PC-9 (cell line): ENCODE measurements around the gene CST7.

Experiments
- EZH2 ChIP-seq: fragments of 200-600 bp; sonication (generic); IDR thresholded peaks from 2 replicates; pipeline ENCODE4 v1.8.0; 2017; ENCODE audit warnings: antibody characterized with exemption, low read depth
- TF ChIP-seq, protein P1 (sequence below): fragments of 200-600 bp; sonication (generic); conservative IDR thresholded peaks from 2 replicates; pipeline ENCODE4 v1.6.1; 2017; ENCODE audit warnings: mixed run types, antibody characterized with exemption, mild to moderate bottlenecking, moderate library complexity

DNA sequence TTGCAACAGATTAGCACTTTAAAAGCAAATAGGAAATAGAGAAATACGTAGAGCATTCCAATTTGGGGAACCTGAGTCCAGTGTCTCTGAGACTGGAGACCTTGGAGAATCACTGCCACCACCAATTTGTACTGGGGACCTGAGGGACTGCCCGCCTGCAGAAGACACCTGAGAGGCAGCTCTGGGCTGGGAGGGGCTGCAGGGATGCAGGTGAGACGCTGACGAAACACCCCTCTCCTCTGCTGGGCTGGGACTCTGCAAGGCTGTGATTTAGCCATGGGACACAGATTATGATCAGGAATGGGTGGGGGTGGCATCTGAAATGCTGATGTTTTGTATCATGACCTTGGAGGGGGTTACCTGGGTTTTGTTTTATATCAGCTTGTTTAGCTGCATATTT is 50.5 kb downstream of the CST7 start:
- TF ChIP-seq, protein P1, sequence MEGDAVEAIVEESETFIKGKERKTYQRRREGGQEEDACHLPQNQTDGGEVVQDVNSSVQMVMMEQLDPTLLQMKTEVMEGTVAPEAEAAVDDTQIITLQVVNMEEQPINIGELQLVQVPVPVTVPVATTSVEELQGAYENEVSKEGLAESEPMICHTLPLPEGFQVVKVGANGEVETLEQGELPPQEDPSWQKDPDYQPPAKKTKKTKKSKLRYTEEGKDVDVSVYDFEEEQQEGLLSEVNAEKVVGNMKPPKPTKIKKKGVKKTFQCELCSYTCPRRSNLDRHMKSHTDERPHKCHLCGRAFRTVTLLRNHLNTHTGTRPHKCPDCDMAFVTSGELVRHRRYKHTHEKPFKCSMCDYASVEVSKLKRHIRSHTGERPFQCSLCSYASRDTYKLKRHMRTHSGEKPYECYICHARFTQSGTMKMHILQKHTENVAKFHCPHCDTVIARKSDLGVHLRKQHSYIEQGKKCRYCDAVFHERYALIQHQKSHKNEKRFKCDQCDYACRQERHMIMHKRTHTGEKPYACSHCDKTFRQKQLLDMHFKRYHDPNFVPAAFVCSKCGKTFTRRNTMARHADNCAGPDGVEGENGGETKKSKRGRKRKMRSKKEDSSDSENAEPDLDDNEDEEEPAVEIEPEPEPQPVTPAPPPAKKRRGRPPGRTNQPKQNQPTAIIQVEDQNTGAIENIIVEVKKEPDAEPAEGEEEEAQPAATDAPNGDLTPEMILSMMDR: no peak
- no peak for TF ChIP-seq EZH2
